Right hindlimb (tissue), 1 donor: ENCODE results near the gene ULK4.
A peak's percentile ranks its signal among the peaks of the same experiment; 100 is the strongest.
"Not testable (repeated sequence)": the region's sequence is repeated elsewhere in the genome, so short reads cannot be mapped to it uniquely, and the experiment has no call there.

ENCODE experiments used
- DNase-seq: peaks from one replicate; pipeline ENCODE4 v3.0.0-alpha.2; 2018

ULK4 gene

DNA sequence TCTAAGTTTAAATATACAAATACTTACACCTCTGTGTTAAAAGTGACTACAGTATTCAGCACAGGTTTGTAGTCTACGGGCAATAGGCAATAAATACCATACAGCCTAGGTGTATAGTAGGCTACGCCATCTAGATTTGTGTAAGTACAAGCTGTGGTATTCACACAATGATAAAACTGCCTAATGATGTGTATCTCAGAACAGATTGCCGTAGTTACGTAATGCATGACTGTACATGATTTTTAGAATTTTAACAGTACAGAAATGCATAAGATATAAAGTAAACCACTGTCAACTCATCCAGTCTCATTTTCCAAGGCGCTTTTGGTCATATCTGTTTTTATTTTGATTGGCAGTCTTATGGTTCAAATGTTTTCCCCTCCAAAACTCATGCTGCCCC lies 396.9 kb downstream of the ULK4 start:
- no peak for DNase-seq

DNA sequence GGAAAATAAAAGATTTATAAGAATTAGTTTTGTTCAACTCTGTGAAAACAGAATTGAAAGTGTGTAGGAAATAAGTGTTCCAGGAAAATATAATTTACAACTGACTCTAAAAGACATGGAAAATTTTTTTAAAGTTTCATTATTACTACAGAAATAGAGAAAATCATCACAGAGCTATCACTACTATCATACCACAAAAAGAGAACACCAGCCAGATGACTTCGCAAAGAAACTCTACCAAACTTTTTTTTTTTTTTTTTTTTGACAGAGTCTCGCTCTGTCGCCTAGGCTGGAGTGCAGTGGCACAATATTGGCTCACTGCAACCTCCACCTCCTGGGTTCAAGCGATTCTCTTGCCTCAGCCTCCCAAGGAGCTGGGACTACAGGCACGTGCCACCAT lies 405.7 kb downstream of the ULK4 start:
- not testable (repeated sequence) for DNase-seq

DNA sequence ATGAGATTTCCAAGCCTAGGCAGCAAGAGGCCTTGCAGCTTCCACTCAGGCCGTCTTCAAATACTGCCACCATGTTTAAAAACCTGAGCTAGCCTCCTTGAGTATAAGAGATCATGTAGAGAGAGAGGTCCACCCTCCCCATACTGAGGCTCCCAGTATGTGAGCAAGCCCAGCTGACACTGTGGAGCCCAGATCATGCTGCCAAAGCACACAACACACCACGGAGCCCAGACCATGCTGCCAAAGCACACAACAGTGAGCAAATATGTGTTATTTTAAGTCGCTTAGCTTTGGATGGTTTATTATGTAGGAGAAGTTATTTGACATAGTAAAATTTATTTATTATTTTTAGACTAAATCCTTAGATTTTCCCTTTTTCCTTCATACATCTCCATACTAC lies 428.9 kb downstream of the ULK4 start:
- DNase-seq, result peak; percentile 21

DNA sequence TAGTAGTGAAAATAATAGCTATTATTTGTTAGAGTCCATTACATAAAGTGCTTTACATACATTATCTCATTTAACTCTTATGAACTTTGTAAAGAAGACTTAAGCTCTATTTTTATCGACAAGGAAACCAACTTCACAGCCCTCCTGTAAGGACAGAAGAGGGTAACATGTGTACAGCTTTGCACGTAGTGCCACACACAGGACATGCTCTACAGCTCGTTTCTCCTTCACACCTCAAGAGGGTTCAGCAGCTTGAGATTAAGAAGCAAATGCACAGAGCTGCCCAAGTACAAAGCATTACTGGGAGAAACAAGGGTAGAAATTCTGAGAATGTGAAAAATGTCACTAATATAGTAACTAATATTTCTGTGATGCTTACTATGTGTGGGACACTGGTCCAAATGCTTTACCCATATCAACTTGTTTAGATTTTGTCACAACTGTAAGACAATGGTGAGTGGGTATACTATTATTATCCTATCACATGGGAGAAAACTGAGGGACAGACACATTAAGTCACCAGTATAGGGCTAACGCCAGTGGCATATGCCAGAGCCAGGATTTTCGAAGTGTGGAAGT lies 434.8 kb downstream of the ULK4 start:
- DNase-seq, result no peak

DNA sequence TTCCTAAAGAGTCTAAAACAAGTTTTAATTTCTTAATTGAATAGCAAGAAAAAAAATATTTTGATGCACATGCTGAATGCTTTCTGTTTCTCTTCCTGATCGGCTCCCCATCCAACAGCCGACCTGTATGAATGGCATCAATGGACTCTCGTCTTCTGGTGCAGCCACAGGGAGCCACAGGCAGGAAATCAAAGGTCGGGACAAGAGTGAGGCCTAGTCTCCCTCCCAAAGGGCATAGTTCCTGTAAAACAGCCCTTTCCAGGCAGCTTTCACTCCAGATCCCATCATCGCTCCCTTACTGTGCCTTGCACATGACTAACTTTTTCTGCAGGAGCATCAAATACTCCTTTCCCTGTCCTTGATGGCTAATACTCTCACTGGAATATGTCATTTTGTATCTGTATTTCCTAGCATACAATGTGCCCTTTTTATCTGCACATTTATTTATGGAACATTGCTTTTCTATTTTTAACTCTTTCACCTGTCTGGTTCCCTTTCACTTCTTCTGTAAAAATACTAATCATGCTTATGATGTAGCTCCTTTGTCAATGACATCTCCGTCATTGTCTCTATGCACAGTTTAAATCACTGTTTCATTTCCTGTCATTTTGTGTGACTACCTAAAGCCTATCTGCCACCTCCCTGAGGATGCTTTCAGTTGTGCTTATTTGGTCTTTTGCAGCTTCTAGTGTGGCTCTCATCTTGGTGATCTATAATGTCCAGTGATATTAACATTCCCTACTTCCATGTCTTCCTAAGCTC lies 436.4 kb downstream of the ULK4 start:
- no peak for DNase-seq

DNA sequence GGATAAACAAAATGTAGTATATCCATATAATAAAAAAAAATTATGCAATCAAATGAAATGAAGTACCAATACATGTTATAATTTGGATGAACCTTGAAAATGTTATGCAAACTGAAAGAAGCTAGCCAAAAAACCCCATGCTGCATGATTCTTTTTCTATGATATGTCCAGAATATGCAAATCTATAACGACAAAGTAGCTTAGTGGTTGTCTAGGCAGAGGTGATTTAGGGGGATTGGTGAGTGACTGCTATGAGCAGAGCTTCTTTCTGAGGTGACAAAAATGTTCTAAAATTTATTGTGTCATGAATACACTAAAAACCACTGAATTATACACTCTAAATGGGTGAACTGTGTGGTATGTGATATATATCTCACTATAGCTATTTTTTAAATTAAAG lies 438.0 kb downstream of the ULK4 start:
- no peak for DNase-seq

DNA sequence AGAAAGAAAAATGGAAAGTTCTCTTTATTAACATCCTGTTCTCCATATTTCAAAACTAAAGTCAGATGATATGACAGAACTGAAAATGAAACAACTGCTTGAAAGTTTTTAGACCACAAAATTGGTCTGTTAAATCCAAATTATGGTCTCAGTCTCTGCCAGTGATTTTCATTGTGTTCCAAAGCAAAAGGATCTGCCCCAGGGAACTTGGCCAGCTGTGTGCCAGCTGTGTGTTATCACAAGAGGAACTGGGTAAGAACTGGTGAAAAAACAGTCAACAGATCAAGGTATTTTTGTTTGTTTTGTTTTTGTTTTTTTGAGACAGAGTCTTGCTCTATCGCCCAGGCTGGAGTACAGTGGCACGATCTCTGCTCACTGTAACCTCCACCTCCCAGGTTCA lies 439.3 kb downstream of the ULK4 start:
- DNase-seq, result peak; percentile 42

DNA sequence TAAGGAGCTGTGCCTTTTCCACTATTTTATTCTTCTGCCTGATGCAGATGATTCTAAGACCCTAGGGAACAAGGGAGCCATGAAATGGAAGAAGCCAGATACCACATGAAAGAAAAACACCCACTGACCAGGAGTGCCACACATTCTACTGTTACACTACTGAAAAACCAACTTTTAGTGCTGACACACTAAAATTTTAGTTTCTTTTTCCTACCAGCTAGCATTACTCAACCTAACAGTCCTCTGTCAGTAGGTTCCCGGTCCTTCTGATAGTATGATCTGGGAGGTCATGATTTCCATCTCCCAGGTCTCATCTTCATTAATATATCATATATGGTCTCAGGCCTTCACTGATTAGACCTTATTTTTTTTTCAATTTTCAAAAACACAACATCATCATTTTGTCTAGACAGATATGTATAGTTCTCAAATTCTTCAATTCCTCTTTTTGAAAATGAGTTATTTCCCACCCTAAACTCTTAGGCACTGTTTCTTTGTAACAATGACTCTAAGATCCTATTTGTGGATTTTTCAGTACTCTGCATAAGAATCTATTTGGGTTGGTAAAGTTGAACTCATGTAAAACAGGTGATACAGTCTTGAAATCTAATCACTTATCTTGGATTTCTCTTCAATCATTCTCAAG lies 440.8 kb downstream of the ULK4 start:
- DNase-seq, result no peak

DNA sequence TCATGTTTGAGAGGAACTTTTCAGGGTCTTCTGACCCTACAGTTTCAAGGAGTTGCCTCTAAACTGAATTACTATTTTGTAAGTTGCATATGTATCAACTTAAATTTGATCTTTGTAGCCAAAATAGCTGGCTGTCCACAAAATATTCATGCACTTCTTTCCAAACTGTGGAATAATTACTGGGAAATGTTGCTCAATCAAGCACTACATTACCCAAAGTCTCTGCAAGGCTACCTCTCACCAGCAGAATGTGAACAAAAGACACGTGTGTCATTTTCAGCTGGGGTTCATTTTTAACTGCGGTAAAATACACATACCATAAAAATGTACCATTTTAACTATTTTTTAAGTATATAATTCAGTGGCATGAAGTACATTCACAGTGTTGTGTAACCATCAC lies 442.2 kb downstream of the ULK4 start:
- DNase-seq, result no peak

DNA sequence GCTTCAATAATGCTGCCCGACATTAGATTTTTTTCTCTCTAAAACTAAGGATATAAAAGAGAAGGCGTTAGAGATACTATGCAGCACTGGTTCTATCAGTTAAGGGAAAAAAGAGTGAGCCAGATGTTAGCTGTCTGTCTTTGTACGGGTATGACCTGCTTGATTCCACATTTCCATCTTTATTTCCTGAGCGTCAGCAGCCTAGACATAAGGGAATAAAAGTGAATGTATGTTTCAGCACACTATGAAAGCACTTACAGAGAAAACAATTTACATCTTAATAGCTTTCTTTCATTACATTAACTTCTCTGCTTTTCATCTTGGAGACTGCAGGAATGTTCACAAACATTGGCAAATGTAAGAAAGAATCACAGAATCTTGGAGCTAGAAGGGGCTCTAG lies 443.3 kb downstream of the ULK4 start:
- DNase-seq, result no peak

DNA sequence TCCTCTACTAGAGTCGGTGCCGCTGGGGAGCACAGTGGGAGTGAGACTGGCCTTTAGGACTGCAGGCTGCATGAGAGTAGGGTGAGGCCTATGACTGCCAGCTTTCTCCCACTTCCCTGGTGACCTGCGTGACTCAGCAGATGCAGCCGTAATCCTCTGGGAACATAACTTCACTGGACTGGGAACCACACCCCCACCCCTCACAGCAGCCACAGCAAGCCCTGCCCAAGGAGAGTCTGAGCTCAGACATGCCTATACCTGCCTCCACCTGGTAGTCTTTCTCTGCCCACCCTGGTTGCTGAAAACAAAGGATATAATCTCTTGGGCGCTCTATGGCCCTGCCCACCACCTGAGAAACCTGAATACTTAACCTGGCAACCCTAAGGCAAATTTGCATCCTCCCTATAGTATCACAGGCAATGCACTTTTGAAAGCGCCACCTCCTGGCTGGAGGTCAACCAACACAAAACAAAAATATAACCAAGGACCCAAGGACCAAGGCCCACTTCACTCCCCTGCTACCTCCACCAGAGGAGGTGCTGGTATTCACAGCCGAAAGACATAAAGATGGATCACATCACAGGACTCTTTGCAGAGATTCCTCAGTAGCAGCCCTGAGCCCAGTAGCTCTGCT lies 453.7 kb downstream of the ULK4 start:
- no peak for DNase-seq

DNA sequence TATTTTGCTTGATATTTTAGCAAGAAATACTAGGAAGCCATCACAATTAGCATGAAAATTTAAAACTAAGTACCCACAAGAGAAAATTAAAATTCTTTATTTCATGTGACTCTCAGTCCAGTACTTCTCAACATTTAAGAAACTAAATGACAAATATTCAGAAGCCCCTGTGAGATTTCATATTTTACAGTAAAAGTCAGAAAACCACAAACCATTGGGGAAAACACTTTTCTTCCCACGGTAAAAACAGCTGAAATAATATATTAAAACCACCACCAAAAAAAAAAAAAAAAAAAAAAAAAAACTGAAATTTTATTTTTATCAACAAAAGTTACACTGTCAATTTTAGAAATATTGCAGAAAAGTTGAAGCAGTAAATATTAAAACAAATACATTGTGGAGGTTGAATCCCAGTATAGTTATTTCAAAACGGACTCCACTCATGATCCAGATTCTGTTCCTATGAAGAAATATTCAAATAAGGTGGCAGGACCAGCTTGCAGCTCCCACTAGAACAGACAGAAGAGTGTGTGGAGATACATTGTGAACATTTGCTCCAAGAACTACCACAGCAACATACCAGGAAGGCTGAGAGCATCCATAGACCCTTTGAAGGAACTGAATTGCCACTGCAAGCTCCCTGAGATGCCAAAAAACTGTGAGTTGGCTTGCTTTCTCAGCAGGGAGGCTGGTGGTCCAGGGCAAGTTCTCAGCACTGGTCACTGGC lies 454.4 kb downstream of the ULK4 start:
- DNase-seq, result no peak

DNA sequence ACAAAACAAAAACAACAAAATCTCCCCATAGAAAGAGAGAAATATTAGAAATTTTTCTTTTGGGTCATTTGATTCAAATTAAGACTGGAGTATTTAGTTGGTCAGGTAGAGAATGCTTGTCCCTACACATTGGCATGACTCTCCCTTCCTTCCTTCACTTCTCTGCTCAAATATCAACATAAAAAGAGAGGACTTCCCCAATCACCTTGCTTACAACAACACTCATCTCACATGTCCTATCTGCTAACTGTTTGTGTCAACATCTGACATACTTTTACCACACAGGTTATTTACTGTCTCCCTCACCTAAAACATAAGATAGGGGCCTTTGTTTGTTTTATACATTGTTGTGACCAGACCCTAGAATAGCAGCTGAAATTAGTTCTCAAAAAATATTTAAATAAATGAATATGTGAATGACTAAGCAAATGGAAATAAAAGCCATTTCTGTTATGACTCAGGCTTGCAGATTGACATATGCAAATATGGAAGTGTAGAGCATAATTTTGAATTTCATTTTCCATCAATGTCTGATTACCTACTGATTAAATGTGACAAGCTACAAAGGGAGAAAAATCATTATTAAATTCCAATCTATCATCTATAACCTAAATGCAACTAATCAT lies 457.8 kb downstream of the ULK4 start:
- no peak for DNase-seq

DNA sequence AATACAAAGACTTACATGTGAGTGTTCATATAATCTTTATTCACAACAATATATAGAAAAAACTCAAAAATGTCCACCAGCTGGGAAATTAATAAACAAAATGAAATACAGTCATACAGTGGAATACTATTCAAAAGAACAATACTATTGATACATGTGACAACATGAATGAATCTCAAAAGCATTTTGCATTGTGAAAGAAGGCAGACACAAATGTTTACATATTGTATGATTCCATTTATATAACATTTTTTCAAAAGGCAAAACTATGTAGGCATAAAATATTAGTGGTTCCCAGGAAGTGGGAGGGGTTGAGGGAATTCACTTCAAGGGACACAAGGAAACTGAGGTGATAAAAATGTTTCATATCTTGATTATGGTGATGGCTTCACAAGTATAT lies 459.4 kb downstream of the ULK4 start:
- DNase-seq, result no peak

DNA sequence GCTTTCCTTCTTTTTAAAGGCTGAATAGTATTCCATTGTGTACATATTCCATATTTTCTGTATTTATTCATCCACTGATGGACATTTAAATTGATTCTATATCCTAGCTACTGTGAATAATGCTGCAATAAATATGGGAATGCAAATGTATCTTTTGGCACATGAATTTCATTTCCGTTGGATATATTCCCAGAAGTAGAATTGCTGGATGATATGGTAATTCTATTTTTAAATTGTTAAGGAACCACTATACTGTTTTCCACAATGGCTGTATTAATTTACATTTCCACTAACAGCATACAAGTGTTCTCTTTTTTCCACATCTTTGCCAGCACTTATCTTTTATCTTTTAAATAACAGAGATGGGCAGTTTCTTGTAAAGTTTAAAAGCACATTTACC lies 459.9 kb downstream of the ULK4 start:
- DNase-seq, result no peak

DNA sequence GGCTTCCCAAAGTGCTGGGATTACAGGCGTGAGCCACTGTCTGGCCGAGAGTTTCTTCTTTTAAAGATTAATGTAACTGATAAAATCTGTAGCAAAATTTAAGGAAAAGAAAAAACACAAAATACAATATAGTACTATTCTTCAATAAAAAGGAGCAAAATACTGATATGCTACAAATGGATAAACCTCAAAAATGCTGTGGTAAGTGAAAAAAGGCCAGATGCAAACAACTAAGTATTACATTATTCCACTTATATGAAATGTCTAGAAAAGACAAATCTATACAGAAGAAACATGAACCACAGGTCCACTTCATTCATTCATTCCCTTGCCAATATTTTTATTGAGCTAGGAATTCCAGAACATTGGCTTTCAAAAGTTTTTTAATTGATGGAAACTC lies 463.1 kb downstream of the ULK4 start:
- DNase-seq, result no peak

DNA sequence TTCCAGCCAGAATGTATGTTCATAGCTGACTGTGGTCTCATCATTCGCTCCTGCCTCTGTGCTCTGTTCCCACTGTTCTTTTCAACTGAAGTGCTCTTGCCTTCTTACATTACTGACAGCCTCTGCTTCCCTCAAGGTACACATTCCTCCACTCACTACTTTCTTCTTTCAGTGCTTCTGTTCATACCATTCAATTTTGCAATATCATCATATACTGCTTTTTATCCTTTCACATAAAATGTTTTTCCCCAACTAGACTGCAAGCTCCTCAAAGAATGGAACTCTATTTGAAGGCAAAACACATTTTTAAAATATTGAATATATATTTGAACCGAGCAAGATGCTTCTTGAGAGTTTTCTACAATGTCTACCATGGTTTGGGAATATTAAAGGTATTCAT lies 471.5 kb downstream of the ULK4 start:
- no peak for DNase-seq

DNA sequence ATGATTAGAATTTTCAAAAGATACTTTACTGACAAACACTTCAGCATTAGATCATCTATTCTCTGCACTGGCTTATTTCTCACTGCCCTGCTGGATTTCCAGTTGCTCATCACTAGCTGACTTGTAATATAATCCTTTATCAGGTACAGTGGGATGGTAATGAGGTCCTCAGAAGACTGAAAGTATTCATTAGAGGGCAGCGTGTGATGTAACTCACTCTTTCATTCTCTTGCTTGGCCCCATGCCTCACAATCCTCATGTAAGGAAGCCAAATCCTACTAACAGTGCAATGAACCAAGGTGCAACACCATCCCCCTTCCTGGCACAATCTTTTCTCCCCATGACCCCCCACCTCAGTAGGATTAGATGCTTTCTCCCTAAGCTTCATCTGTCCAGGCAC lies 472.7 kb downstream of the ULK4 start:
- no peak for DNase-seq

DNA sequence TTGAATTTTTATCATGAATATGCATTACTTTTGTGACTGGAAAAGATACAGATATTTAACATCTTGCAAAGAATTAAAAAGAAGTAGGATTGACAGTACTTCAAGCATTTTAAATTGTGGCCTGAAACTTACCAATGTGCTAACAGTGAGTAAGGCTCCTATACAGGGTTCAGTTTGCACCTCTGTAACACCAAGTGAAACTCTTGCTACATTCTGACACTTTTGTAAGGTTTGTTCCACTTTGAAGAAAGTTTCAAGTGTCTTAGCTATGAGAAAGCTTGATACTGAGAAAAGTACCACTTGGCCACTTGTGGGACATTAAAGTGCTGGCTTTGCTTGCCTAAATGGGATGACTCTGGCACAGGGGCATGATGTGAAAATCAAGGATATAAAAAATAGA lies 473.4 kb downstream of the ULK4 start:
- DNase-seq, result no peak

DNA sequence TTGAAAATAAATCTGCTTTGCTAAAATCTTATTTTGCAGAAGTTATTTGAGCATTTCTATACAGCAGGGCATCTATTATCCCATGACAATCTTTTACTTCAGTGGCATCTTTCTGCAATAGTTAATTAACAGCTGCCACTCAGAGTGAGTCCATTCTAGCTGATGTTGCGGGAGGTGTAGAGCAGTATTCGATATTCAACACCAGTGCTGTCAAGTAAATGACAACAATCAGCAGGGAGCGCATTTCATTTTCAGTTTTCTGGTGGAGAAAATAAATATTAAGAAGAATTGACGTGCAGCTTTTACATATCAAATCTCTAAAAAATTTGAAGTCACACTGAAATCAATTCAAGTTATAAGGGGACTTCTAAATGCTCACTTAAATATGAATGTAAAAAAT lies 476.4 kb downstream of the ULK4 start:
- no peak for DNase-seq

DNA sequence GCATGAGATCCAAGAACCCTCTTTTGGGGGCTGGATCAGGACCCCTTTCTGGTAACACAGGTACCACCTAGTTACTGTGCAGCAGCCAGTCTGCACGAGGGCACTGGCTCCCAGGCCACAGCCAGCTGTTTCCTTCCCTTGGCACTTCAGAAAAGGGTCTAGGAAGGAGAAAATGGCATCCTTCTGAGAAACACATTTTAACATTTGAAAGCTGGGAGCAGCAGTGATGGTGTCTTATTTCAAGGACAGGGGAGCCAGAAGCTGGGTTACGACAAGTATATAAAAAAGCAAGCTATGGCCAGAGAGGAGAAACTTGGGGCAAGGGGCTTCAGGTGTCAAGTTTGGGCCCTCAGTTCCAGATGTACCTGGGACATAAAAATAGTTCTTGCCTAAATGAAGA lies 479.8 kb downstream of the ULK4 start:
- DNase-seq, result no peak

DNA sequence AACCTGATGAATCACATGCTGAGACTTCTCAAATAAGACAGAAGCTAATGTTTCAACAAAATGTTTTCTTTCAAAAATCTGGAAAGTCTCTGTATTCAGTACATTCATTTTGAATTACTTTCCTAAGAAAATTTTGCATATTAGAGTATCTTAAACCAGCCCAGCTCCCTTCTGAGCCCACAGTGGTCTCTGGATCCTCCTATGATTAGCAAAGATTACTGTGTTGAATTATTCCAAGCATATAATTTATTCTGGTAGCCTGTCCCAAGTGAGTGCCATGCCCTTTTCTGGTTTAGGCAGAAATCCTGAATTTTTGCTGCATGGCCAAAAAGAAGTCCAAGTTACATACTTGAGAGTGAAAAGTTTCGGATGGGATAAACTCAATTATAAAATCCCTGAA lies 483.6 kb downstream of the ULK4 start:
- no peak for DNase-seq
